Esophagus (tissue), 2 donors: ENCODE data around the gene LRRC70. TPM values are rescaled to one million over a fixed set of nuclear protein-coding genes. Genes with fewer than 3 reads are reported as not detected.

Source experiments
- H3K27ac ChIP-seq, 2 donors: one replicate each; pipeline ENCODE4 v1.5.1; 2013; ENCODE audit warnings: low read depth in 2 of 2, mild to moderate bottlenecking in 2 of 2, inconsistent platforms in 1 of 2, low read length in 1 of 2, moderate library complexity in 1 of 2
- H3K27me3 ChIP-seq, 2 donors: one replicate each; pipeline ENCODE4 v1.6.1; 2013; ENCODE audit warnings: low read length in 2 of 2, control low read depth in 1 of 2, mild to moderate bottlenecking in 1 of 2; ENCODE audit not compliant: insufficient read depth in 2 of 2, control insufficient read depth in 1 of 2
- H3K36me3 ChIP-seq, 2 donors: one replicate each; pipeline ENCODE4 v1.6.1; 2013; ENCODE audit warnings: low read length in 1 of 2; ENCODE audit not compliant: control insufficient read depth in 2 of 2, insufficient read depth in 2 of 2
- H3K4me1 ChIP-seq, 2 donors: one replicate each; pipeline ENCODE4 v1.6.1; 2013; ENCODE audit warnings: low read length in 1 of 2; ENCODE audit not compliant: control insufficient read depth in 2 of 2, insufficient read depth in 2 of 2
- H3K4me3 ChIP-seq, 2 donors: one replicate each; pipeline ENCODE4 v1.5.1; 2013; ENCODE audit warnings: low read length in 2 of 2, mild to moderate bottlenecking in 2 of 2, low read depth in 1 of 2, moderate library complexity in 1 of 2
- H3K9me3 ChIP-seq, 2 donors: one replicate each; pipeline ENCODE4 v1.6.1; 2013; ENCODE audit warnings: mild to moderate bottlenecking in 2 of 2, low read depth in 1 of 2, low read length in 1 of 2, moderate library complexity in 1 of 2; ENCODE audit not compliant: control insufficient read depth in 2 of 2, insufficient read depth in 1 of 2
- WGBS, 2 donors: extraction: QIAGEN DNeasy Blood & Tissue Kit; methylation state at CpG; one replicate each; pipeline ENCODE4 v1.1.7; 2013; 5-methylcytosine and 5-hydroxymethylcytosine counted together
- polyA plus RNA-seq, 2 donors: library from polyadenylated mRNA; stranded (reverse); fragments of 200-250 nt; gene quantifications; one replicate each; pipeline ENCODE4 v1.2.3, GENCODE V29; 2013
- donor health status: healthy with polysubstance abuse.
- donor health status: Bipolar disorder and iron deficiency.

Gene LRRC70
- polyA plus RNA-seq, 2 donors: 1.2 to 2.3 TPM

DNA sequence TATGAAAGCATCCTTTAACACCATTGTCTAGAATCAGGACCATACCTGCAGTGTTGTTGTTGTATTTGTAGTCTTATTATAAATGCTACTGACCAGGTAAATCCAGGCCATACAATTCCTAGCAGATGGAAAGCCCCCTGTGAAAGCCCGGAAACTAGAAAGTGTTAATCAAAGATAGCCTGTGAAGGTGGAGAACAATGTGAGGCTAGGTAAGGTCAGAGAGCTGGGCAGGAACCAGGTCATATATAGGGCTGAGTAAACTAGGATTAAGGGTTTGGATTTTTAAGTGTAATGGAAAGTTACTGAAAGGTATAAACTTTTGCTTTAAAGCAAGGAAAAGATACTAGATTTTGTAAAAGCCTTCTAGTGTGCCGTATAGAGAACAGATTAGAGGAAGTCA lies 6.7 kb downstream of the LRRC70 start:
- Histone ChIP-seq H3K4me1 (no peaks in the 10 kb centered on the region), H3K27ac (no peak overlapping the region), H3K27me3 (no peaks in the 10 kb centered on the region), H3K36me3 (no peaks in the 10 kb centered on the region), H3K9me3 (no peaks in the 10 kb centered on the region), H3K4me3 (no peak overlapping the region)
- WGBS, 2 donors: 80 to 90% methylated on average over 2 of the region's 2 CpGs

DNA sequence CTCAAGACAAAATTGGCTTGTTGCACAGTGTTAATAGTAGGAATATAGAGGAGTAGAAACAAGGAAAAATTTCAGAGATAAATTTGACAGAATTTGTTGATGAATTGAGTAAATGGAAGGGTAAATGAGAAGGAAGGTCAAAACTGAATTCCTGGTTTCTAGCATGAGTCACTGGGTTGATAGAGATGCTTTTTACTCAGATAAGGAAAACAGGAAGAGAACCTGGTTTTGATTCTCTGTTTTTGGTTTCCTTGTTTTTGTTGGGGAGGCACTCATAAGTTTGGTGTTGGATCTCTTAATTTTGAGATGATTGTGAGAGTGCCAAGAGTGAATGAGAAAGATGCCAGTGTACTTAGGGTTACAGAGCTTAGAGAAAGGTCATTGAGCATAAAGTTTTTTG lies 7.1 kb downstream of the LRRC70 start:
- no peaks in the 10 kb centered on the region for H3K27me3 ChIP-seq
- H3K36me3 ChIP-seq: no peaks in the 10 kb centered on the region
- no peak overlapping the region for H3K4me3 ChIP-seq
- no peak overlapping the region for H3K27ac ChIP-seq
- no peaks in the 10 kb centered on the region for H3K4me1 ChIP-seq
- no peaks in the 10 kb centered on the region for H3K9me3 ChIP-seq

GRCh38 chr5:62587737-62588136 lies 9.1 kb downstream of the LRRC70 start:
- Histone ChIP-seq H3K36me3 (no peaks in the 10 kb centered on the region), H3K9me3 (no peaks in the 10 kb centered on the region), H3K27me3 (no peaks in the 10 kb centered on the region), H3K4me3 (no peak overlapping the region), H3K4me1 (no peaks in the 10 kb centered on the region), H3K27ac (no peak overlapping the region)
- 84 to 88% methylated on average over 3 of the region's 3 CpGs for WGBS, 2 donors

DNA sequence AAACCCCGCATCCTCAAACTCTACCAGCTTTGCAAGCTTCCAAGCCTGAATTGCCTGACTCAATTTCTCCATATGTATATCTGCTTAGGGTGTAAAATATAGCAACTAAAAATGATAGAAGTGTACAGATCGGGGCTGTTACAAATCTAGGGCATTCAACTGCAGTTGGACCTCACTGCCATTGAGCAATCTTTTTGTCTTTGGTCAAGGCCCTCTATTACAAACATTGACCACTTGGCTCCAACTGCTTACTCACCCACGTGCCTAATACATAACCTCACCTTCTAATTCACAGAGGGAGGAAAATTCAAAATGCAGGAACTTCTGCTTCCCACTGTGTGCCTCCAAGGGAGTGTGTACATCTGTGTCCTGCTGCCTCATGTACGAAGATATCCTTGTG lies 10.0 kb downstream of the LRRC70 start:
- Histone ChIP-seq H3K27ac (no peak overlapping the region), H3K36me3 (no peaks in the 10 kb centered on the region), H3K9me3 (no peaks in the 10 kb centered on the region), H3K4me1 (no peaks in the 10 kb centered on the region), H3K27me3 (no peaks in the 10 kb centered on the region), H3K4me3 (no peak overlapping the region)
- WGBS, 2 donors: 90 to 97% methylated on average over 4 of the region's 4 CpGs

DNA sequence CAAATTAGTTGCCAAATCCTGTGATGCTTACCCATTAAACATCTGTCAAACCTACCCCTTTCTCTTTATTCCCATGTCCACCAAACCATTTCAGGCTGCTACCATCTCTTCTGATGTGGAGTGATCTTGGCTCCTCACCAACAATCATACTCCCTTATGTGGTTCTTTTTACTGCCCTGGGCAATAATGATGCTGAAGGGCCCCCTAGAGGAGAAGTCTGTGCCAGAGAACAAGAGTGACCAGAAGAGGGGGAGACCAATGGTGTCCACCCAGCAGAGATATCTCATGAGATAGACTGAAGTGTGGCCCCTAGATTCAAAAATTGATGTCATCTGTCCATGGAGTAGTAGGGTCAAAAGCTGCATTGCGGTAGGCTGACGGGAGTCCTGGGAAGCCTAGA lies 10.9 kb downstream of the LRRC70 start:
- no peak overlapping the region for H3K27ac ChIP-seq
- H3K9me3 ChIP-seq: no peaks in the 10 kb centered on the region
- H3K4me3 ChIP-seq: no peak overlapping the region
- WGBS, 2 donors: 95 to 97% methylated on average over 2 of the region's 2 CpGs
- no peaks in the 10 kb centered on the region for H3K4me1 ChIP-seq
- no peaks in the 10 kb centered on the region for H3K27me3 ChIP-seq
- peaks cover 0 to 4% of the 10 kb centered on the region in 2 donors for H3K36me3 ChIP-seq

DNA sequence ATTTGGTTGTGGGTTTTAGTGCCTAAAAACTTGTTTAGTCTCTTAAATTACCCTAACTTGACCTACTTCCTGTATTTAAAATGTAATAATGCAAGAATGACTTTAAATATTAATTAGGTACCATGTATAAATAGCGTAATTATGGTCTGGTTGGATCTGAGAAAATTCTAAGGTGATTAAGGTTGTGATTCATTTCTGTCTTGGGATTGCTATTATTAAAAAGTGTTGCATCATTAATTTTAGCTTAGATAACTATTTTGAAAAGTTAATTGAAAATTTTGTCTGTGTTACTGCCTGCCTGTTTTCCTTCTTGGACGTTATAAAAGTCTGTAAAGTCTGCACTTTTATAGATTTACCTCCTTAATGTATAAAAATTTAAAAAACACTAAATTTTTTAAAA lies 11.8 kb downstream of the LRRC70 start:
- no peak overlapping the region for H3K27ac ChIP-seq
- H3K36me3 ChIP-seq: peaks cover 0 to 4% of the 10 kb centered on the region in 2 donors
- no peaks in the 10 kb centered on the region for H3K27me3 ChIP-seq
- H3K4me1 ChIP-seq: no peaks in the 10 kb centered on the region
- H3K4me3 ChIP-seq: no peak overlapping the region
- 67 to 87% methylated on average over 2 of the region's 2 CpGs for WGBS, 2 donors
- H3K9me3 ChIP-seq: no peaks in the 10 kb centered on the region

DNA sequence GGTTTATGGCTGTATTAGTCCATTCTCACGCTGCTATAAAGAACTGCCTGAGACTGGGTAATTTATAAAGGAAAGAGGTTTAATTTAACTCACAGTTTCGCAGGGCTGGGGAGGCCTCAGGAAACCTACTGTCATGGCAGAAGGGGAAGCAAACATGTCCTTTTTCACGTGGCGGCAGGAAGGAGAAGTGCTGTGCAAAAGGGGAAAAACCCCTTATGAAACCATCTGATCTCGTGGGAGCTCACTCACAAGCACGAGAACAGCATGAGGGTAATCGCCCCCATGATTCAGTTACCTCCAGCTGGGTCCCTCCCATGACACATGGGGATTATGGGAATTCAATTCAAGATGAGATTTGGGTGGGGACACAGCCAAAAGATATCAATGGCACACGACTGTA lies 13.9 kb downstream of the LRRC70 start:
- 88 to 91% methylated on average over 8 of the region's 8 CpGs for WGBS, 2 donors
- Histone ChIP-seq H3K36me3 (peaks cover 0 to 4% of the 10 kb centered on the region in 2 donors), H3K27ac (no peak overlapping the region)

GRCh38 chr5:62593331-62593730 lies 14.7 kb downstream of the LRRC70 start:
- H3K27me3 ChIP-seq: no peaks in the 10 kb centered on the region
- H3K9me3 ChIP-seq: no peaks in the 10 kb centered on the region
- no peak overlapping the region for H3K4me3 ChIP-seq
- H3K4me1 ChIP-seq: no peaks in the 10 kb centered on the region
- peaks cover 0 to 4% of the 10 kb centered on the region in 2 donors for H3K36me3 ChIP-seq
- WGBS, 2 donors: 93% methylated on average over 1 of the region's 1 CpG
- H3K27ac ChIP-seq: no peak overlapping the region

More for the DNA sequence above, 13.9 kb downstream of the LRRC70 start:
- no peaks in the 10 kb centered on the region for H3K4me1 ChIP-seq
- no peak overlapping the region for H3K4me3 ChIP-seq
- no peaks in the 10 kb centered on the region for H3K9me3 ChIP-seq
- H3K27me3 ChIP-seq: no peaks in the 10 kb centered on the region

DNA sequence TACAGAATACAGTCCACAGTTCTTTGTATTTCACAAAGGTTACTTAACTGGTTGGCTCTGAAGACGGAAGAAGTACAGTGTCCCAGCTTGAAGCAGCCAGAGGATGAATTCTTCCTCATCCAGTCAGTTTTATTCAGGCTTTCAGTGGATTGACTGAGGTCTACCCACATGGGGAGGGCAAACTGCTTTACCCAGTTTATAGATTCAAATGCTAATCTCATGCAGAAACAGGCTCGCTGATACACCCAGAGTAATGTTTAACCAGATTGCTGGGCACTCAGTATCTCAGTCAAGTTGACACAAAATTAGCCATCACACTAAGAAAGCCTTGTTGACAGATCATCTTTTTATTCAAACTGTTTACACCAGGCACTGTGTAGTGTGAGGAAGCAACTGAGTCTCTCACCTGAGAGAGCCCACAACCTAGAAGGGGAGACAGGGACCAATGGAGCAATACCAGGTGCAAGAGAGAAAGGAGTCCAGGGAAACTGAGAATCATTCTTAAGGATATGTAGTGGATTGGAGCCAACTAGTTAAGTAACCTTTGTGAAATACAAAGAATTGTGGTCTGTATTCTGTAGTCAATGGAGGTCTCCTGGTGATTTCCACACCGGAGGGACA lies 15.9 kb downstream of the LRRC70 start:
- Histone ChIP-seq H3K4me1 (no peaks in the 10 kb centered on the region), H3K27ac (no peak overlapping the region), H3K27me3 (no peaks in the 10 kb centered on the region), H3K4me3 (no peak overlapping the region), H3K9me3 (no peaks in the 10 kb centered on the region), H3K36me3 (peaks cover 0 to 4% of the 10 kb centered on the region in 2 donors)
- 86 to 92% methylated on average over 3 of the region's 3 CpGs for WGBS, 2 donors

DNA sequence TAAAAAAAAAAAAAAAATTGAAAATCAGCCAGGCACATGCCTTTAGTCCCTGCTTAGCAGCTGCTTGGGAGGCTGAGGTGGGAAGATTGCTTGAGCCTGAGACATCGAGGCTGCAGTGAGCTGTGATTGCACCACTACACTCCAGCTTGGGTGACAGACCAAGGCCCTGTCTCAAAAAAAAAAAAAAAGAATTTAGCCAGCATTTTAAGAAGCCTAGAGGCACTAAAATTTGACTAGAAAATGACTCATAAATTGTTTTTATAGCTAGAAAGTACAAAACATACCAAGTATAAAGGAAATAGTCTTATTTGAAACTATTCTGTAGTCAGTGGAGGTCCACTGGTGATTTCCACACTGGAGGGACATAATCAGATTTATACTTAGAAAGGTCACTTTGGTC lies 17.5 kb downstream of the LRRC70 start:
- H3K9me3 ChIP-seq: no peaks in the 10 kb centered on the region

More for the DNA sequence above, 17.5 kb downstream of the LRRC70 start:
- H3K36me3 ChIP-seq: peaks cover 0 to 4% of the 10 kb centered on the region in 2 donors
- no peak overlapping the region for H3K27ac ChIP-seq
- no peaks in the 10 kb centered on the region for H3K27me3 ChIP-seq
- no peak overlapping the region for H3K4me3 ChIP-seq
- WGBS, 2 donors: 87 to 94% methylated on average over 1 of the region's 1 CpG
- H3K4me1 ChIP-seq: no peaks in the 10 kb centered on the region
